Mesodermal cell (in vitro differentiated cells): ENCODE measurements around the gene CLCN3.
A peak's percentile ranks its signal among the peaks of the same experiment; 100 is the strongest.
"Not testable (repeated sequence)": the region's sequence is repeated elsewhere in the genome, so short reads cannot be mapped to it uniquely, and the experiment has no call there.

Source experiments
- H3K27ac ChIP-seq: 2 replicates; pipeline ENCODE4 v1.7.0; 2013; ENCODE audit warnings: mild to moderate bottlenecking, low read depth, low read length, moderate library complexity; ENCODE audit not compliant: severe bottlenecking
- H3K36me3 ChIP-seq: 2 replicates; pipeline ENCODE4 v1.7.1; 2013; ENCODE audit warnings: mild to moderate bottlenecking, low read length, moderate library complexity; ENCODE audit not compliant: control insufficient read depth, insufficient read depth
- H3K4me1 ChIP-seq: one replicate; pipeline ENCODE4 v1.7.1; 2013; ENCODE audit warnings: mild to moderate bottlenecking, low read length; ENCODE audit not compliant: insufficient read depth, control insufficient read depth, poor library complexity, severe bottlenecking
- H3K4me3 ChIP-seq: 2 replicates; pipeline ENCODE4 v1.7.0; 2013; ENCODE audit warnings: low read length, control low read depth, mild to moderate bottlenecking; ENCODE audit not compliant: insufficient read depth, poor library complexity, severe bottlenecking; ENCODE audit errors: extremely low read depth
- H3K9me3 ChIP-seq: 2 replicates; pipeline ENCODE4 v1.7.1; 2013; ENCODE audit warnings: mild to moderate bottlenecking, low read length, moderate library complexity; ENCODE audit not compliant: control insufficient read depth
- WGBS, 2 experiments: methylation state at CpG; one replicate each; pipeline ENCODE4 v1.1.5; 2013; ENCODE audit warnings: missing lambda C conversion rate in 2 of 2; ENCODE audit not compliant: insufficient coverage in 2 of 2; 5-methylcytosine and 5-hydroxymethylcytosine counted together

Gene CLCN3

DNA sequence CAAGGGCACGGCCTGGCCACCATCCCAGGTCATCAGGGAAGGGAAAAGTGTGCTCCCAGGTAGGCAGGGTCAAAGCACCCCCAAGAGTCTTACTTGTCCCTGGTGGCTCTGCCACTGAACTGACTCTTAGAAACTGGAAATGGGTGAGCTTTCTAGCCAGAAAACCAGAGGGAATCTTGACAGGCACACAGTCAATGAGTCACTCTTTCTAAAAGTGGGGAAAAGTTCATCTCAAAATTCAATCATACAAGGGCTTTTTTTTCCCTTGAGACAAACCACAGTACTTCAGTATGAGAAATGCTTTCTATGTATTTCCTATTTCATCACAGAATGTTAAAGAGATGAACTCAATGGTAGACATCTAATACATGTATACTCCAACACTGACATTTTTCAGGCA lies 124.9 kb downstream of the CLCN3 start:
- Histone ChIP-seq H3K36me3 (peaks cover 11% of the 10 kb centered on the region), H3K4me1 (no peaks in the 10 kb centered on the region), H3K4me3 (no peak overlapping the region), H3K27ac (no peak overlapping the region), H3K9me3 (no peaks in the 10 kb centered on the region)
- 100% methylated on average over 1 of the region's 1 CpG for WGBS, 2 experiments

DNA sequence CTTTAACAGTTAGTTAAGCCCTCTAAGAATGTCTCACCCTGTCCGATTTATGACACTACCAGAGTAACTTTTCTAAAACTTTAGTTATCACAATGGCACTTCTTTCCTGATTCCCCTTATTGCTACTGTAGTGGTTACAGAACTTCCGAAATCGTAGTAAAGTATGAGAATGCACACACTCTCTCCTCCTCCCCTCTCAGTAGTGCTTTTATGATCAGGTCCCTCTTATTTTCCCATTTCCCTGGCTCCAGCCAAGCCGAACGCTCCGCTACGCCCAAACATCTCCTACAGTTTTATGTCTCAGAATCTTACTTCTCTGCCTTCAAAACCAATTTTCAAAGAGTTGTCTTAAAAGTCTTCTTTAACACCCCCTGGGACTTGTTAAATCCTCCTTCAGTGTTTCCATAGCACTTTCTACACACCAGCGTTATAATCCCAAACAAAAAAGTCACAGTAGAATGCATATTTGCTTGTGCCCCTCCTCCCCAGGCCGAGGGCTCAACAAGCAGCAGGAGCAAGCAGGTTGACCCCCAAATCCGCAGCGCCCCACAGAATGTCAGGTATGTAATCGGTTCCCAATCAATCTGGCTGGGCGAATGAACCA lies 136.7 kb downstream of the CLCN3 start:
- WGBS, 2 experiments = 4 to 10% methylated on average over 11 to 13 of the region's 13 CpGs
- peak overlapping the region; percentile 53 for H3K27ac ChIP-seq

DNA sequence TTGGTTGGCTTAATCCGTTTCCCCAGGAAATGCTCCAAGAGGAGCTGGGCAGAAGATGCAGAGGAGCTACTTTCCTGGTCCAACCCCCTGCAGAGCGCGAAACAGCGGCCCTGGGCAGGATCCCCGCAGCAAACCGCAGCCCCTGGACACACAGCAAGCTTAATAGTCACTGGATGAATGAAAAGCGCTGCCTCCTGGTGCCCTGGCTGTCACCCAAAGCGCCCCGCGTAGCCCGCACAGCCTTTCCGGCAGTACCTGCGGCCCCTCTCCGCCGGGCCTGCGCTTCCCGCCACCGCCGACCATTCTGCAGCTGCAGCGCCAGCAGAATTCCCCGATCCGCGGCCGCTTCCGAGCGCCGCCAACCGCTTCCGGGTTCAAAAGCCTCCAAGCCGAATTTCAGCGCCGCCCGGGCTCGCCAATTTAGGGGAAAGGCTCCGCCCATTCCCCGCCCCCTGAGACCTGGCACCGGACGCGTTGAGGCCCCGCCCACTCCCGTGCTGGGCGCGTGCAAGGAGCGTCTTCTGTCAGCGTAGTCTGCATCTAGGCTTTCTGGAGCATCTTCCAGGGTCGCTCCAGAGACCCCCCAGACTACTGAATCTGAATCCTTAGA lies 137.3 kb downstream of the CLCN3 start, which contains the start of gene HPF1:
Gene HPF1, minus strand, starts transcription at position 370 of the 610 bp plus-strand sequence. Its CDS starts 67 bp downstream, at position 303.
- H3K9me3 ChIP-seq = no peaks in the 10 kb centered on the region
- H3K4me3 ChIP-seq = peak within 1 kb of the TSS; percentile 75
- 0 to 1% methylated on average over 44 of the region's 46 CpGs for WGBS, 2 experiments
- H3K36me3 ChIP-seq = peaks cover 5% of the 10 kb centered on the region
- H3K27ac ChIP-seq = peak within 1 kb of the TSS; percentile 53
- H3K4me1 ChIP-seq = peaks cover 9% of the 10 kb centered on the region

More for the DNA sequence above, 136.7 kb downstream of the CLCN3 start:
- Histone ChIP-seq H3K4me3 (peak overlapping the region; percentile 75), H3K9me3 (no peaks in the 10 kb centered on the region), H3K36me3 (peaks cover 5% of the 10 kb centered on the region), H3K4me1 (peaks cover 9% of the 10 kb centered on the region)

DNA sequence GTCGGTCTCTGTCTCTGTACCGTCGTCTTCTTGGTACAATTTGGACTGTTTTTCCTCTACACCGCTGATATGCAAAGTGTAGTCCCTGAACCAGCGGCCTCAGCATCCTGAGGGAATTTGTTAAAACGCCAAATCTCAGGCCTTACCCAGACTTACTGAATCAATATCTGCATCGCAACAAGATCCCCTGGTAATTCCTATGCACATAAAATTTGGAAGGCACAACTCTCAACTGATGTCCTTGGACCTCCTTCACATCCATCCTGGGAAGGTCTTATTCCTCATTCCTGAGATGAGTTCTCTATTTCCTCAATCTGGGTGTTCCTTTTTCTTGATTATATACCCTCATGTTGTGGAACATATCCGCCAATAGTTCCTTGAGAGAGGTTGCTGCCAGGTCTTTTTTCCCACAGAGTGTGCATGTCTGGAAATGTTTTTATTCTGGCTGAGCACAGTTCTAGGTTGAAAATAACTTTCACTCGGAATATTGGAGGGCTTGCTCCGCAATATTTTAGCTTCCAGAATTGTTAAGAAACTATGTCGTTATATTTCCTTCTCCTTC lies 138.1 kb downstream of the CLCN3 start:
- no peak overlapping the region for H3K4me3 ChIP-seq
- no peak overlapping the region for H3K27ac ChIP-seq
- WGBS, 2 experiments = 87 to 92% methylated on average over 10 of the region's 11 CpGs

DNA sequence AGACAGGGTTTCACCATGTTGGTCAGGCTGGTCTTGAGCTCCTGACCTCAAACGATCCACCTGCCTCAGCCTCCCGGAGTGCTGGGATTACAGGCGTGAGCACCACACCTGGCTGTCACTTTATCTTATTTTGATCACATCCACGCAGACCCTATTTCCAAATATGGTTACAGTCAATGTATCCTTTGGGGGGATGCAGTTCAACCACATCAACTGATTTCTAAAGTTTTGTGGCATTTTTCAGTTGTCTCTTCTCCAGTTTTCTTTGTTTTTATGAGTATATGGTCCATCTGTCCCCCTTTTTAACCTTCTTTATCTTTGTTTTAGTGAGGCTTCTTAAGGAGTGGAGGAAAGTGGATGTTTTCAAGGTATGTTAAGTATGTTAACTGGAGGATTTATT lies 141.5 kb downstream of the CLCN3 start:
- H3K9me3 ChIP-seq = no peaks in the 10 kb centered on the region
- no peak overlapping the region for H3K4me3 ChIP-seq
- H3K4me1 ChIP-seq = peaks cover 1% of the 10 kb centered on the region
- WGBS, 2 experiments = 83% methylated on average over 1 of the region's 4 CpGs; no CpG with 5 or more reads in 1 of the 2 experiments
- no peaks in the 10 kb centered on the region for H3K36me3 ChIP-seq
- H3K27ac ChIP-seq = no peak overlapping the region

More for the DNA sequence above, 138.1 kb downstream of the CLCN3 start:
- peaks cover 9% of the 10 kb centered on the region for H3K4me1 ChIP-seq
- peaks cover under 1% of the 10 kb centered on the region for H3K36me3 ChIP-seq
- H3K9me3 ChIP-seq = no peaks in the 10 kb centered on the region

DNA sequence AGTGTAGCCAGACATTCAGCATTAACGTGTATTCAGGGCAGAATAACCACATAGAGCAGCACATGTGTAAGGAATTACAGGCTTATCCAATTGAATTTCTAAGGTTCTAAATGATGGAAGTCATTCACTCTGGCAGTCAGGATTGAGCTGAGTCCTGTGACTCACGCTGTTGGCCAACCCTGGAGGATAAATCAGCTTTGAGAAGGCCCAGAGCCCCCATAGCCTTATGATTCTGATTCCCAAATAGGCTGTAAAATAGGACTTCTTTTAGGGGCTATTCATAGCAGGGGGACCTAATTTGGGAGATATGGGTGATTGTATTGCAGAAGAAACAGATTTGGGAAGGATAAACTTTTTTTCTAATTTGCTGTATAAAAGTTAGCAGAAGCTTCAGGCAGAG lies 145.5 kb downstream of the CLCN3 start:
- no peaks in the 10 kb centered on the region for H3K36me3 ChIP-seq
- H3K4me3 ChIP-seq = no peak overlapping the region
- 83 to 92% methylated on average over 1 to 2 of the region's 2 CpGs for WGBS, 2 experiments
- H3K9me3 ChIP-seq = no peaks in the 10 kb centered on the region
- H3K4me1 ChIP-seq = no peaks in the 10 kb centered on the region
- no peak overlapping the region for H3K27ac ChIP-seq

DNA sequence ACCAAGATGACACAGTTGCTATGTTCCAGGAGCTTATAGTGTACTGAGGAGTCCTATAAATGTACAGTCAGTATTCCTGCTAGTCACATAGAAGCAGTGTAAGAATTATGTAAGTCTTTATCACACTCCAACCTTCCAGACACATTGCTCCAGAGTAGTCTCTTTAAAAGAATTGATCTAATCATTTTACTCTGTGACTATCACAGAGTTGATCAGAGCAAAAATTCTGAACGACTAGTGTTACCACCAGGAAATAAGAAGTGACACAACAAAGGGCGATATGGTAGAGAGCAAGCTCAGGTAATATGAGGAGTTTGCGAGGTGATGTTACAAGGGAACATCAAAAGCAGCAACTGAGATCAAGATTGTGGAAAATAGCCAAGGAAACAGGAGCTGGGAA lies 146.4 kb downstream of the CLCN3 start:
- no peaks in the 10 kb centered on the region for H3K9me3 ChIP-seq
- H3K4me3 ChIP-seq = no peak overlapping the region
- H3K27ac ChIP-seq = no peak overlapping the region
- H3K4me1 ChIP-seq = no peaks in the 10 kb centered on the region
- no peaks in the 10 kb centered on the region for H3K36me3 ChIP-seq
- WGBS, 2 experiments = 81 to 89% methylated on average over 2 to 3 of the region's 3 CpGs

DNA sequence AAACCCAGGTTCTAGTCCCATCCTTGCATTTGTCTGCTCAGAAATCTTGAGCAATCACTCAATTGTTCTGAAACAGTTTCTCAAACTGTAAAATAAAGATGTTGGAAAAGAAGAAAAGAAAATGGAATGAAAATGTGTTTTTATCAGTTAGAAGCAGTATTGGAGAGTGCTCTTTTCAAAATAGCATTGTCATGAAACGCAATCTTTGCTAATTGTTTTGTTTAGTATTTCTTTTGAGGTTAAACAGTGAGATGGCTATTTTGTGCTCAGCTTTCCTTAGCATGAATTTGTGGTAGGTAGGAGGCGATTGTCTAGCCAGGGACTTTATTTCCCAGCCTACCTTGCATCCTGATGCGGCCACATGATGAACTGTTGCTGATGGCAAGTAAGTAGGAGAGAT lies 148.0 kb downstream of the CLCN3 start:
- WGBS, 2 experiments = 78 to 100% methylated on average over 1 to 3 of the region's 3 CpGs
- H3K27ac ChIP-seq = no peak overlapping the region
- H3K9me3 ChIP-seq = no peaks in the 10 kb centered on the region
- H3K4me1 ChIP-seq = no peaks in the 10 kb centered on the region
- no peak overlapping the region for H3K4me3 ChIP-seq
- H3K36me3 ChIP-seq = no peaks in the 10 kb centered on the region

DNA sequence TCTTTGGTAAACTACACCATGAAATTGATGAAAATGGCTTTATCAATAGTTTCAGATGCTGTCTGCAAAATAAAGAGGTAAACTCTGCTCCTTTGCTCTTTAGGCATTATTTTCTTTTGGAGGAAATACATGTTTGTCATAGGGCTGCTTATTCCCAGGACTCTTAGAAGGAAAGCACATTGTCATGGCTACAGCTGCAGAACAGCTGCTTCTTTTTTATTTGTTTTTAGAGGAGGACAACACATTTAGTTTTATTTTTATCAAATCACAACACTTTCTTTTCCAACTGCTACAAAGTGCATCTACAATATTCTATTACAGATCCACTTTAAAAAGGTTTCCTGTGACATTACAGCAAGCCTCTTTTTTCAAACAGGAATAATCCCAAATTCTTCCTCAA lies 150.0 kb downstream of the CLCN3 start:
- Histone ChIP-seq H3K27ac (no peak overlapping the region), H3K4me3 (no peak overlapping the region)

DNA sequence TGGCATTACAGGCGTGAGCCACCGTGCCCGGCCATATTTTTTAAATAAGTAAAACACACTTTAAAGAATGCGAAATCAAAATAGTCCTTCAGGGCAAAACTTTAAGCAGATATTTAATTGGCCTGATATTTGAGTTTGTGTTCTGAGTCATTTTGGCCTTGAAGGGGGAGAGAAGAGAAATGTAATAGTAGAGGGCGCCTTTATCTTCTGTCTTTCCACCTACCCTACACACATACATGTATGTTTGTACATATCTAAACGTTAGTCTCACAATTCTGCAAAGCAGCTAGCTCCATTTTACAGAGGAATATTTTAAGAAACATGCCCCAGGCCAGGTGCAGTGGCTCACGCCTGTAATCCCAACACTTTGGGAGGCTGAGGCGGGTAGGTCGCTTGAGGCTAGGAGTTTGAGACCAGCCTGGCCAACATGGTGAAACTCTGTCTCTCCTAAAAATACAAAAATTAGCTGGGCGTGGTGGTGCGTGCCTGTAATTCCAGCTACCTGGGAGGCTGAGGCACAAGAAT lies 151.2 kb downstream of the CLCN3 start:
- not testable (repeated sequence) for H3K4me1 ChIP-seq, H3K27ac ChIP-seq, H3K9me3 ChIP-seq, H3K4me3 ChIP-seq, H3K36me3 ChIP-seq
- 89 to 100% methylated on average over 5 of the region's 11 CpGs for WGBS, 2 experiments

More for the DNA sequence above, 150.0 kb downstream of the CLCN3 start:
- Histone ChIP-seq H3K4me1 (no peaks in the 10 kb centered on the region), H3K9me3 (no peaks in the 10 kb centered on the region), H3K36me3 (no peaks in the 10 kb centered on the region)
